Raji (cell line): ENCODE measurements around the gene GJB4.

Experiments used
- POLR2A ChIP-seq: IDR thresholded peaks from 2 replicates; pipeline ENCODE4 v1.6.1; 2011; ENCODE audit warnings: low read depth, low read length, control low read depth; ENCODE audit not compliant: insufficient read depth

GJB4 gene

GRCh38 chr1:34759503-34760357 lies at the start of gene GJB4:
GJB4 (plus strand) TSS chr1:34759740; CDS start chr1:34761255, 1,515 bp downstream.
- no peak for TF ChIP-seq POLR2A

GRCh38 chr1:34710812-34711211 lies 48.7 kb upstream of the GJB4 start:
- TF ChIP-seq POLR2A = no peak

GRCh38 chr1:34711485-34711884 lies 48.1 kb upstream of the GJB4 start:
- TF ChIP-seq POLR2A = no peak

- TF ChIP-seq POLR2A = no peak
These were observed 47.4 kb upstream of the GJB4 start for GRCh38 chr1:34712007-34712688.

GRCh38 chr1:34713443-34713842 lies 46.1 kb upstream of the GJB4 start:
- no peak for TF ChIP-seq POLR2A

GRCh38 chr1:34714386-34714785 lies 45.2 kb upstream of the GJB4 start:
- TF ChIP-seq POLR2A = no peak

- TF ChIP-seq POLR2A = no peak
These were observed 44.4 kb upstream of the GJB4 start for GRCh38 chr1:34715139-34715538.

- no peak for TF ChIP-seq POLR2A
These were observed 38.3 kb upstream of the GJB4 start for GRCh38 chr1:34721241-34721640.

GRCh38 chr1:34721646-34722355 lies 37.7 kb upstream of the GJB4 start:
- TF ChIP-seq POLR2A = no peak

- no peak for TF ChIP-seq POLR2A
These were observed 32.7 kb upstream of the GJB4 start for GRCh38 chr1:34726861-34727260.

- no peak for TF ChIP-seq POLR2A
These were observed 29.1 kb upstream of the GJB4 start for GRCh38 chr1:34730485-34730884.

GRCh38 chr1:34736692-34737091 lies 22.8 kb upstream of the GJB4 start:
- no peak for TF ChIP-seq POLR2A

- no peak for TF ChIP-seq POLR2A
These were observed 19.9 kb upstream of the GJB4 start for GRCh38 chr1:34739613-34740012.

- TF ChIP-seq POLR2A = no peak
These were observed 19.2 kb upstream of the GJB4 start for GRCh38 chr1:34740161-34740868.

GRCh38 chr1:34742667-34743270 lies 16.8 kb upstream of the GJB4 start:
- TF ChIP-seq POLR2A = no peak
